B cell (primary cell): ENCODE measurements around the gene NLRP10. TPM values are rescaled to one million over a fixed set of nuclear protein-coding genes. Genes with fewer than 3 reads are reported as not detected.

ENCODE experiments used
- ATAC-seq: fragments of 200-7000 bp; cut with Tn5 transposase; one replicate; pipeline ENCODE4 v1.10.0; 2021; ENCODE audit warnings: low read depth, mild to moderate bottlenecking, moderate number of reproducible peaks, moderate library complexity
- CTCF ChIA-PET: fragments of 350-600 bp; sonication (Branson Sonifier 250); formaldehyde crosslinking; loops from one replicate; lab custom pipeline; 2021; ENCODE audit warnings: antibody characterized with exemption, inconsistent platforms; lab: Charles Lee
- POLR2A ChIA-PET: fragments of 350-600 bp; sonication (Branson Sonifier 250); formaldehyde crosslinking; loops from one replicate; lab custom pipeline; 2021; ENCODE audit warnings: antibody characterized with exemption; lab: Charles Lee
- DNase-seq: peaks from one replicate; pipeline ENCODE4 v3.0.0; 2013
- H2AFZ ChIP-seq: 2 replicates; pipeline ENCODE4 v1.6.1; 2012; ENCODE audit warnings: mild to moderate bottlenecking, low read depth, low read length; ENCODE audit not compliant: insufficient read depth, poor library complexity, severe bottlenecking
- H3K27ac ChIP-seq, 2 donors: 1 replicate in 1 of 2; 2 replicates in 1 of 2; pipeline ENCODE4 v1.5.1; 2012 to 2013; ENCODE audit warnings: low read length in 2 of 2, mild to moderate bottlenecking in 2 of 2, moderate library complexity in 1 of 2
- H3K27me3 ChIP-seq, 4 experiments: fragments of 200-600 bp in 1 of 4; sonication (generic) in 1 of 4; replicated peaks in 1 of 4; 1 replicate in 2 of 4; 2 replicates in 2 of 4; pipeline versions ENCODE4 v1.6.1 to v1.7.0; 2013 to 2016; ENCODE audit warnings: low read length in 3 of 4, mild to moderate bottlenecking in 2 of 4, mixed read lengths in 1 of 4, moderate library complexity in 1 of 4; ENCODE audit not compliant: insufficient read depth in 4 of 4, control insufficient read depth in 3 of 4; ENCODE audit errors: control extremely low read depth in 1 of 4
- H3K36me3 ChIP-seq, 2 experiments: replicated peaks in 1 of 2; 1 replicate in 1 of 2; 2 replicates in 1 of 2; pipeline versions ENCODE4 v1.6.1 to v1.7.1; 2013; ENCODE audit warnings: low read length in 1 of 2; ENCODE audit not compliant: insufficient read depth in 2 of 2, control insufficient read depth in 1 of 2; ENCODE audit errors: control extremely low read depth in 1 of 2, extremely low read depth in 1 of 2
- H3K4me1 ChIP-seq, 2 donors: fragments of 200-600 bp in 1 of 2; sonication (generic) in 1 of 2; 1 replicate in 1 of 2; 2 replicates in 1 of 2; pipeline versions ENCODE4 v1.5.1 to v1.6.1; 2013 to 2017; ENCODE audit warnings: low read length in 2 of 2; ENCODE audit not compliant: control insufficient read depth in 2 of 2, insufficient read depth in 2 of 2
- H3K4me2 ChIP-seq: replicated peaks from 2 replicates; pipeline ENCODE3; 2012; ENCODE audit warnings: mild to moderate bottlenecking, low read depth, low read length; ENCODE audit not compliant: poor library complexity, severe bottlenecking
- H3K4me3 ChIP-seq, 5 experiments: fragments of 200-600 bp in 1 of 5; sonication (generic) in 1 of 5; 1 replicate in 3 of 5; 2 replicates in 2 of 5; pipeline versions ENCODE4 v1.5.1 to v1.7.0; 2011 to 2016; ENCODE audit warnings: low read length in 4 of 5, mild to moderate bottlenecking in 4 of 5, low read depth in 2 of 5, control low read depth in 1 of 5, moderate library complexity in 1 of 5; ENCODE audit not compliant: insufficient read depth in 1 of 5; ENCODE audit errors: control extremely low read depth in 1 of 5, extremely low read depth in 1 of 5
- H3K79me2 ChIP-seq: fragments of 200-600 bp; sonication (generic); one replicate; pipeline ENCODE4 v1.6.0; 2016; ENCODE audit warnings: low read length; ENCODE audit not compliant: control insufficient read depth, insufficient read depth
- H3K9ac ChIP-seq: fragments of 200-600 bp; sonication (generic); 2 replicates; pipeline ENCODE4 v1.6.1; 2017; ENCODE audit warnings: mild to moderate bottlenecking, low read length, moderate library complexity
- H3K9me3 ChIP-seq, 3 donors: one replicate each; pipeline versions ENCODE4 v1.6.1 to v1.7.1; 2013; ENCODE audit warnings: low read length in 2 of 3; ENCODE audit not compliant: control insufficient read depth in 2 of 3, insufficient read depth in 1 of 3; ENCODE audit errors: control extremely low read depth in 1 of 3
- H4K20me1 ChIP-seq: 2 replicates; pipeline ENCODE4 v1.6.0; 2012; ENCODE audit warnings: mild to moderate bottlenecking, low read length; ENCODE audit not compliant: insufficient read depth, control insufficient read depth, poor library complexity, severe bottlenecking
- H3K27ac Mint-ChIP-seq: one replicate; pipeline ENCODE4 v1.8.0; 2021; ENCODE audit warnings: mixed read lengths
- H3K27me3 Mint-ChIP-seq: one replicate; pipeline ENCODE4 v1.8.0; 2021; ENCODE audit warnings: mixed read lengths
- H3K4me1 Mint-ChIP-seq: one replicate; pipeline ENCODE4 v1.8.0; 2021; ENCODE audit warnings: mixed read lengths
- H3K4me3 Mint-ChIP-seq: one replicate; pipeline ENCODE4 v1.8.0; 2021; ENCODE audit warnings: mixed read lengths
- H3K9me3 Mint-ChIP-seq: one replicate; pipeline ENCODE4 v1.8.0; 2022; ENCODE audit warnings: mixed read lengths; ENCODE audit not compliant: insufficient read depth
- EZH2 ChIP-seq: IDR thresholded peaks from 2 replicates; pipeline ENCODE4 v1.6.1; 2012; ENCODE audit warnings: borderline replicate concordance, low read depth, mild to moderate bottlenecking, moderate library complexity, low read length; ENCODE audit not compliant: insufficient read depth, poor library complexity, severe bottlenecking
- WGBS: methylation state at CpG from one replicate; pipeline ENCODE4 v1.1.5; 2013; ENCODE audit warnings: missing lambda C conversion rate; ENCODE audit not compliant: insufficient coverage; 5-methylcytosine and 5-hydroxymethylcytosine counted together
- intact Hi-C: fragments of 100-400 bp; cut with micrococcal nuclease; formaldehyde crosslinking; loops from one replicate; pipeline ENCODE4 v1.10.0; 2022
- polyA plus RNA-seq: library from polyadenylated mRNA; depleted of rRNA; stranded (reverse); fragments of >200 nt; gene quantifications from 2 replicates; pipeline ENCODE4 v1.2.3, GENCODE V29; 2012
- total RNA-seq, 2 donors: library from RNA; stranded (reverse); fragments of 120-200 nt in 1 of 2; gene quantifications; 1 replicate in 1 of 2; 2 replicates in 1 of 2; pipeline versions ENCODE4 v1.2.3 to v1.2.4, GENCODE V29; 2013 to 2022
- TF ChIP-seq, protein P1 (sequence below): fragments of 200-600 bp; IDR thresholded peaks from one replicate; pipeline ENCODE4 v1.8.0; 2022; ENCODE audit warnings: antibody characterized with exemption, mild to moderate bottlenecking

NLRP10 gene
- total and polyA plus RNA-seq, 2 donors (not counting 1 experiment from before 2014, with no cell fraction given) = not detected

GRCh38 chr11:7967097-7967496 is 1.9 kb upstream of the NLRP10 start:
- Mint-ChIP-seq H3K9me3 (no peaks in the 10 kb centered on the region), H3K27me3 (peaks cover 37% of the 10 kb centered on the region), H3K27ac (no peak overlapping the region), H3K4me3 (no peak overlapping the region), H3K4me1 (no peaks in the 10 kb centered on the region)
- ChIA-PET POLR2A (no interaction called here), CTCF (no interaction called here)
- Histone ChIP-seq H2AFZ (no peak overlapping the region), H3K79me2 (no peaks in the 10 kb centered on the region), H3K36me3 (no peaks in the 10 kb centered on the region), H3K27ac (no peak overlapping the region), H3K4me1 (no peaks in the 10 kb centered on the region), H3K9me3 (no peaks in the 10 kb centered on the region), H3K4me2 (no peak overlapping the region), H3K4me3 (no peak overlapping the region), H3K27me3 (peaks cover 0 to 12% (median 5%) of the 10 kb centered on the region in 4 experiments), H4K20me1 (no peaks in the 10 kb centered on the region), H3K9ac (no peak overlapping the region)
- TF ChIP-seq, protein P1, sequence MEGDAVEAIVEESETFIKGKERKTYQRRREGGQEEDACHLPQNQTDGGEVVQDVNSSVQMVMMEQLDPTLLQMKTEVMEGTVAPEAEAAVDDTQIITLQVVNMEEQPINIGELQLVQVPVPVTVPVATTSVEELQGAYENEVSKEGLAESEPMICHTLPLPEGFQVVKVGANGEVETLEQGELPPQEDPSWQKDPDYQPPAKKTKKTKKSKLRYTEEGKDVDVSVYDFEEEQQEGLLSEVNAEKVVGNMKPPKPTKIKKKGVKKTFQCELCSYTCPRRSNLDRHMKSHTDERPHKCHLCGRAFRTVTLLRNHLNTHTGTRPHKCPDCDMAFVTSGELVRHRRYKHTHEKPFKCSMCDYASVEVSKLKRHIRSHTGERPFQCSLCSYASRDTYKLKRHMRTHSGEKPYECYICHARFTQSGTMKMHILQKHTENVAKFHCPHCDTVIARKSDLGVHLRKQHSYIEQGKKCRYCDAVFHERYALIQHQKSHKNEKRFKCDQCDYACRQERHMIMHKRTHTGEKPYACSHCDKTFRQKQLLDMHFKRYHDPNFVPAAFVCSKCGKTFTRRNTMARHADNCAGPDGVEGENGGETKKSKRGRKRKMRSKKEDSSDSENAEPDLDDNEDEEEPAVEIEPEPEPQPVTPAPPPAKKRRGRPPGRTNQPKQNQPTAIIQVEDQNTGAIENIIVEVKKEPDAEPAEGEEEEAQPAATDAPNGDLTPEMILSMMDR = no peak
- no peak for TF ChIP-seq EZH2
- WGBS = 100% methylated on average over 1 of the region's 1 CpG
- intact Hi-C loops = no loop called here
- no peak for DNase-seq
- ATAC-seq = no peak

- H3K4me2 ChIP-seq = no peak overlapping the region
- H2AFZ ChIP-seq = no peak overlapping the region
- H3K9me3 ChIP-seq = no peaks in the 10 kb centered on the region
- H3K4me1 ChIP-seq = no peaks in the 10 kb centered on the region
- H3K27me3 ChIP-seq = peaks cover 0 to 5% (median 2%) of the 10 kb centered on the region in 4 experiments
- no peak overlapping the region for H3K27ac ChIP-seq
- no peak for ATAC-seq
- CTCF ChIA-PET = no interaction called here
- no peaks in the 10 kb centered on the region for H3K4me1 Mint-ChIP-seq
- H3K27ac Mint-ChIP-seq = no peak overlapping the region
- H3K9me3 Mint-ChIP-seq = no peaks in the 10 kb centered on the region
- no peak for DNase-seq
- H4K20me1 ChIP-seq = no peaks in the 10 kb centered on the region
- H3K4me3 Mint-ChIP-seq = no peak overlapping the region
- no peaks in the 10 kb centered on the region for H3K79me2 ChIP-seq
- POLR2A ChIA-PET = no interaction called here
- H3K4me3 ChIP-seq = no peak overlapping the region
- no peaks in the 10 kb centered on the region for H3K36me3 ChIP-seq
- intact Hi-C loops = no loop called here
- TF ChIP-seq EZH2 = no peak
- TF ChIP-seq, protein P1 = no peak
- H3K9ac ChIP-seq = no peak overlapping the region
- peaks cover 36% of the 10 kb centered on the region for H3K27me3 Mint-ChIP-seq
Measured at GRCh38 chr11:7964873-7965272, 374 bp downstream of the NLRP10 start.
